Astrocyte of the cerebellum (primary cell): ENCODE results near the gene TMEM273.

Experiments
- DNase-seq: peaks from one replicate; pipeline ENCODE4 v3.0.0-alpha.2; 2011; ENCODE audit warnings: low read depth
- H3K4me3 ChIP-seq: 2 replicates; pipeline ENCODE4 v1.5.1; 2011; ENCODE audit warnings: mild to moderate bottlenecking, low read depth, low read length, moderate library complexity
- CTCF ChIP-seq: IDR thresholded peaks from 2 replicates; pipeline ENCODE4 v1.5.1; 2012; ENCODE audit warnings: low read length, low read depth, moderate library complexity, mild to moderate bottlenecking; ENCODE audit errors: missing control alignments
- in situ Hi-C: cut with HindIII; loops from 2 replicates; pipeline ENCODE4 v1.10.0; 2017; ENCODE audit warnings: low sequenced_read_pairs

TMEM273 gene

GRCh38 chr10:49120911-49121310, 67.3 kb downstream of the TMEM273 start:
- DNase-seq, result no peak
- in situ Hi-C loops, result no loop called here
- H3K4me3 ChIP-seq, result no peak overlapping the region
- TF ChIP-seq CTCF, result no peak

- TF ChIP-seq CTCF, result no peak
- no peak overlapping the region for H3K4me3 ChIP-seq
- no peak for DNase-seq
- in situ Hi-C loops, result no loop called here
Observed at GRCh38 chr10:49119746-49120145, 68.4 kb downstream of the TMEM273 start.

GRCh38 chr10:49118430-49119074, 69.6 kb downstream of the TMEM273 start:
- no peak overlapping the region for H3K4me3 ChIP-seq
- in situ Hi-C loops, result no loop called here
- TF ChIP-seq CTCF, result no peak
- no peak for DNase-seq

- DNase-seq, result no peak
- in situ Hi-C loops, result no loop called here
- no peak for TF ChIP-seq CTCF
- no peak overlapping the region for H3K4me3 ChIP-seq
Observed at GRCh38 chr10:49117376-49118070, 70.7 kb downstream of the TMEM273 start.

GRCh38 chr10:49116509-49117375, 71.4 kb downstream of the TMEM273 start:
- in situ Hi-C loops, result no loop called here
- H3K4me3 ChIP-seq, result no peak overlapping the region
- DNase-seq, result no peak
- no peak for TF ChIP-seq CTCF

GRCh38 chr10:49115796-49116508, 72.2 kb downstream of the TMEM273 start:
- no peak for DNase-seq
- H3K4me3 ChIP-seq, result peak overlapping the region; percentile 55
- no peak for TF ChIP-seq CTCF
- in situ Hi-C loops, result no loop called here
